Measurements from ENCODE around the gene PSD.

PSD gene

GRCh38 chr10:102405632-102406031 lies 13.0 kb downstream of the PSD start:
- TF ChIP-seq, protein P1, sequence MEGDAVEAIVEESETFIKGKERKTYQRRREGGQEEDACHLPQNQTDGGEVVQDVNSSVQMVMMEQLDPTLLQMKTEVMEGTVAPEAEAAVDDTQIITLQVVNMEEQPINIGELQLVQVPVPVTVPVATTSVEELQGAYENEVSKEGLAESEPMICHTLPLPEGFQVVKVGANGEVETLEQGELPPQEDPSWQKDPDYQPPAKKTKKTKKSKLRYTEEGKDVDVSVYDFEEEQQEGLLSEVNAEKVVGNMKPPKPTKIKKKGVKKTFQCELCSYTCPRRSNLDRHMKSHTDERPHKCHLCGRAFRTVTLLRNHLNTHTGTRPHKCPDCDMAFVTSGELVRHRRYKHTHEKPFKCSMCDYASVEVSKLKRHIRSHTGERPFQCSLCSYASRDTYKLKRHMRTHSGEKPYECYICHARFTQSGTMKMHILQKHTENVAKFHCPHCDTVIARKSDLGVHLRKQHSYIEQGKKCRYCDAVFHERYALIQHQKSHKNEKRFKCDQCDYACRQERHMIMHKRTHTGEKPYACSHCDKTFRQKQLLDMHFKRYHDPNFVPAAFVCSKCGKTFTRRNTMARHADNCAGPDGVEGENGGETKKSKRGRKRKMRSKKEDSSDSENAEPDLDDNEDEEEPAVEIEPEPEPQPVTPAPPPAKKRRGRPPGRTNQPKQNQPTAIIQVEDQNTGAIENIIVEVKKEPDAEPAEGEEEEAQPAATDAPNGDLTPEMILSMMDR (conservative IDR thresholded peaks at IDR 0.05; ENCODE audit: low read depth, low read length) = no peak
- Histone ChIP-seq H2AFZ (ENCODE audit: low read depth) (no peak overlapping the region), H3K79me2 (ENCODE audit: insufficient read depth, low read depth) (no peaks in the 10 kb centered on the region), H3K4me2 (no peak overlapping the region), H3K9ac (no peak overlapping the region), H3K27me3 (ENCODE audit: insufficient read depth, low read depth) (peaks cover 18% of the 10 kb centered on the region), H3K4me3 (IDR thresholded peaks at IDR 0.05; ENCODE audit: insufficient read depth, low read depth, low read length) (no peak overlapping the region), H3K36me3 (ENCODE audit: insufficient read depth) (no peaks in the 10 kb centered on the region), H3K27ac (no peak overlapping the region), H4K20me1 (ENCODE audit: insufficient read depth) (no peaks in the 10 kb centered on the region), H3K4me1 (ENCODE audit: low read depth, poor library complexity, severe bottlenecking) (no peaks in the 10 kb centered on the region)

DNA sequence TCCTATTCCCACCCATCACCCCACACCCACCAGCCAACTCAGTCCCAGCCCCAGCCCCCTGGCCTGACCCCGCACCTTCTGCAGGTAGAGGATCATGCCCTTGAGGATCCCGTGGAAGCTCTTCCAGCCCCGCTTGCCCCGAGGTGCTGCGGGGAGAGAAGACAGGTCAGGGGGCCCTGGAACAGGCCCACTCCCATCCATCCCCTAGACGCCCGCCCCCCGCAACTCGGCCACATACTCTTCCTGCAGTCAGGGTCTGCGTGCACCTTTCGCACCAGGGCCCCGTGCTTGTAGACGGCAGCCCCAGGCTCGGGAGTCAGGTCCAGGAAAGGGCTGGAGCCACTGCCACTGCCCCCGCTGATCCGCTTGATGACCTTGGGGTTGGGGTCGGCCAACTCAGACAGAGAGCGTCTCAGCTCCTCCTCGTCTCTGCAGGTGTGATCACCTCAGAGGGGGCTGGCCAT lies 13.4 kb downstream of the PSD start:
- Histone ChIP-seq H3K4me3 (IDR thresholded peaks at IDR 0.05; ENCODE audit: insufficient read depth, low read depth, low read length) (no peak overlapping the region), H3K4me1 (ENCODE audit: low read depth, poor library complexity, severe bottlenecking) (no peaks in the 10 kb centered on the region), H3K27ac (no peak overlapping the region), H3K27me3 (ENCODE audit: insufficient read depth, low read depth) (peaks cover 13% of the 10 kb centered on the region), H3K9ac (no peak overlapping the region), H3K36me3 (ENCODE audit: insufficient read depth) (no peaks in the 10 kb centered on the region), H3K79me2 (ENCODE audit: insufficient read depth, low read depth) (no peaks in the 10 kb centered on the region), H4K20me1 (ENCODE audit: insufficient read depth) (no peaks in the 10 kb centered on the region), H2AFZ (ENCODE audit: low read depth) (no peak overlapping the region), H3K4me2 (no peak overlapping the region)
- TF ChIP-seq, protein P1 (conservative IDR thresholded peaks at IDR 0.05; ENCODE audit: low read depth, low read length) = no peak

- peaks cover 8% of the 10 kb centered on the region for H3K27me3 ChIP-seq (ENCODE audit: insufficient read depth, low read depth)
- H2AFZ ChIP-seq (ENCODE audit: low read depth) = no peak overlapping the region
- H3K4me2 ChIP-seq = no peak overlapping the region
- H3K4me1 ChIP-seq (ENCODE audit: low read depth, poor library complexity, severe bottlenecking) = peaks cover 6% of the 10 kb centered on the region
- H3K9ac ChIP-seq = no peak overlapping the region
- H3K79me2 ChIP-seq (ENCODE audit: insufficient read depth, low read depth) = no peaks in the 10 kb centered on the region
- H3K36me3 ChIP-seq (ENCODE audit: insufficient read depth) = no peaks in the 10 kb centered on the region
- no peaks in the 10 kb centered on the region for H4K20me1 ChIP-seq (ENCODE audit: insufficient read depth)
- TF ChIP-seq, protein P1 (conservative IDR thresholded peaks at IDR 0.05; ENCODE audit: low read depth, low read length) = no peak
- H3K27ac ChIP-seq = no peak overlapping the region
- H3K4me3 ChIP-seq (IDR thresholded peaks at IDR 0.05; ENCODE audit: insufficient read depth, low read depth, low read length) = no peak overlapping the region
Observed at GRCh38 chr10:102404361-102405107, 14.1 kb downstream of the PSD start.

DNA sequence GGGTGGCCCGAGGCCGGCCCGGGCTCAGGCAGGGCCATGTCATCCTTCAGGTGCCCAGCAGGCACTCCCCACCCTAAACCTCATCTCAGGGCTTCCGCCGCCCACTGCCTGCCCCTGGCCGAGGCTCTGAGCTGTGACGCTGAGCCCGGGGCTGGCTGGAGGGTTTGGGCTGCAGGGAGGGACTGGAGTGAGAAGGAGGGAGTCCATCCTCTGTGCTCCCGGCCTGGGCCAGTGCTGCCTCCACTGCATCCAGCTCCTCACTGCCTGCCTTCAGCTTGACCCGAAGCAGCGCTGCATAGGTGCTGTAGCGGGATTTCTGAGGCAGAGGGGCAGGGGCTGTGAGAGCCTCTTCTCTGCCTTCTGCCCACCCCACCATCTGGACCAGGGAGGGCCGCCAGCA lies 15.5 kb downstream of the PSD start:
- Histone ChIP-seq H3K9ac (no peak overlapping the region), H4K20me1 (ENCODE audit: insufficient read depth) (no peaks in the 10 kb centered on the region), H2AFZ (ENCODE audit: low read depth) (no peak overlapping the region), H3K27me3 (ENCODE audit: insufficient read depth, low read depth) (peaks cover 4% of the 10 kb centered on the region; the same call in 1 of the 2 replicates), H3K4me1 (ENCODE audit: low read depth, poor library complexity, severe bottlenecking) (peaks cover 15% of the 10 kb centered on the region), H3K36me3 (ENCODE audit: insufficient read depth) (no peaks in the 10 kb centered on the region), H3K79me2 (ENCODE audit: insufficient read depth, low read depth) (no peaks in the 10 kb centered on the region; the same call in 1 of the 2 replicates), H3K4me3 (IDR thresholded peaks at IDR 0.05; ENCODE audit: insufficient read depth, low read depth, low read length) (no peak overlapping the region), H3K4me2 (no peak overlapping the region), H3K27ac (no peak overlapping the region)
- TF ChIP-seq, protein P1 (conservative IDR thresholded peaks at IDR 0.05; ENCODE audit: low read depth, low read length) = no peak
